SK-N-MC (cell line): Measurements from ENCODE around the gene NRG4.

Experiments
- EZH2 ChIP-seq: fragments of 200-600 bp; sonication (generic); IDR thresholded peaks from one replicate; pipeline ENCODE4 v1.6.1; 2017; ENCODE audit warnings: antibody characterized with exemption
- FOXP2 ChIP-seq: optimal IDR thresholded peaks from 2 replicates; pipeline ENCODE3; 2011; ENCODE audit warnings: mild to moderate bottlenecking, moderate library complexity; ENCODE audit not compliant: insufficient read depth; ENCODE audit errors: extremely low read length, control extremely low read depth
- POLR2AphosphoS5 ChIP-seq: IDR thresholded peaks from 2 replicates; pipeline ENCODE4 v1.6.1; 2012; ENCODE audit warnings: mild to moderate bottlenecking, low read depth, low read length, borderline replicate concordance

- TF ChIP-seq EZH2, result no peak
- TF ChIP-seq POLR2AphosphoS5, result no peak
- no peak for TF ChIP-seq FOXP2
Measured at GRCh38 chr15:76061700-76062099, 49.5 kb upstream of the NRG4 start.
